Activated naive CD8-positive, alpha-beta T cell treated with anti-CD3 and anti-CD28 coated beads, Interleukin-2, amount 50 U/mL, for 24 hours (primary cell): ENCODE measurements around the gene SLC37A3.

Experiments used
- ATAC-seq: fragments of 150-1000 bp; cut with Tn5 transposase; one replicate; pipeline ENCODE4 v1.10.0; 2021
- DNase-seq: peaks from one replicate; pipeline ENCODE4 v3.0.0; 2021
- H3K27ac Mint-ChIP-seq: one replicate; pipeline ENCODE4 v1.8.0; 2021; ENCODE audit warnings: mild to moderate bottlenecking, mixed read lengths
- H3K27me3 Mint-ChIP-seq: one replicate; pipeline ENCODE4 v1.8.0; 2021; ENCODE audit warnings: mixed read lengths
- H3K36me3 Mint-ChIP-seq: one replicate; pipeline ENCODE4 v1.8.0; 2021; ENCODE audit warnings: low read depth, mixed read lengths
- H3K4me1 Mint-ChIP-seq: one replicate; pipeline ENCODE4 v1.8.0; 2021; ENCODE audit warnings: mixed read lengths
- H3K4me3 Mint-ChIP-seq: one replicate; pipeline ENCODE4 v1.8.0; 2021; ENCODE audit warnings: mild to moderate bottlenecking, moderate library complexity, mixed read lengths
- H3K9me3 Mint-ChIP-seq: one replicate; pipeline ENCODE4 v1.8.0; 2021; ENCODE audit warnings: mixed read lengths

Gene SLC37A3

DNA sequence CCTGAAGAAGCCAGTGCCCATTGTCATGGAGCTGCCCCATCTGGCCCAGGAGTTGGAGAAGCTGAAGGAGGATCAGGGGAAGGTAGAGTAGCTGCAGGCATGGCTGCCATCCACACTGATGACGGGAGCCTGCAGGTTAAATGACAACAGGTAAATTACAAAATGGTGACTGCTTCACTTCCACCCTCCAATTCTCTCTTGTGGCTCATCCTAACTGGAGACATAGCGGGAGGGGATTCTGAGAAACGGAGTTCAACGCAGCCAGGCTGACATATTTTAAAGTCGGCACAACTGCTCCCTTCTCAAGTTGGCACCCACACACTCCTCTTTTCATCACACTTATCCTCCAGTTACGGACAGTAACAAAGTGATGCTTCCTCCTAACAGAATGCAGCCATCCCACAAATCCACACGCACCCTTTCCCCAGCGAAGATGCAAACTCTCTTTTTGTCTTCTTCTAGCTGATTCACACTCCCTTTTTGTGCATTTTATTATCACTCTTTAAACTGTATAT, 103.0 kb downstream of the SLC37A3 start:
- H3K36me3 Mint-ChIP-seq: no peaks in the 10 kb centered on the region

GRCh38 chr7:140294454-140294853, 103.9 kb downstream of the SLC37A3 start:
- ATAC-seq: no peak
- Mint-ChIP-seq H3K27ac (no peak overlapping the region), H3K4me1 (no peaks in the 10 kb centered on the region), H3K36me3 (no peaks in the 10 kb centered on the region), H3K27me3 (no peaks in the 10 kb centered on the region), H3K9me3 (no peaks in the 10 kb centered on the region), H3K4me3 (no peak overlapping the region)
- no peak for DNase-seq

More for the DNA sequence above, 103.0 kb downstream of the SLC37A3 start:
- Mint-ChIP-seq H3K27me3 (no peaks in the 10 kb centered on the region), H3K4me1 (no peaks in the 10 kb centered on the region), H3K27ac (no peak overlapping the region), H3K4me3 (no peak overlapping the region), H3K9me3 (no peaks in the 10 kb centered on the region)
- no peak for DNase-seq
- no peak for ATAC-seq

GRCh38 chr7:140292438-140292837, 105.9 kb downstream of the SLC37A3 start:
- no peaks in the 10 kb centered on the region for H3K4me1 Mint-ChIP-seq
- DNase-seq (no peak), ATAC-seq (no peak)
- H3K9me3 Mint-ChIP-seq: no peaks in the 10 kb centered on the region
- no peaks in the 10 kb centered on the region for H3K27me3 Mint-ChIP-seq
- no peak overlapping the region for H3K27ac Mint-ChIP-seq
- no peaks in the 10 kb centered on the region for H3K36me3 Mint-ChIP-seq
- no peak overlapping the region for H3K4me3 Mint-ChIP-seq

- Mint-ChIP-seq H3K27me3 (no peaks in the 10 kb centered on the region), H3K27ac (no peak overlapping the region), H3K36me3 (no peaks in the 10 kb centered on the region), H3K4me3 (no peak overlapping the region), H3K4me1 (no peaks in the 10 kb centered on the region), H3K9me3 (no peaks in the 10 kb centered on the region)
- ATAC-seq (no peak), DNase-seq (no peak)
Observed at GRCh38 chr7:140289804-140290203, 108.5 kb downstream of the SLC37A3 start.

DNA sequence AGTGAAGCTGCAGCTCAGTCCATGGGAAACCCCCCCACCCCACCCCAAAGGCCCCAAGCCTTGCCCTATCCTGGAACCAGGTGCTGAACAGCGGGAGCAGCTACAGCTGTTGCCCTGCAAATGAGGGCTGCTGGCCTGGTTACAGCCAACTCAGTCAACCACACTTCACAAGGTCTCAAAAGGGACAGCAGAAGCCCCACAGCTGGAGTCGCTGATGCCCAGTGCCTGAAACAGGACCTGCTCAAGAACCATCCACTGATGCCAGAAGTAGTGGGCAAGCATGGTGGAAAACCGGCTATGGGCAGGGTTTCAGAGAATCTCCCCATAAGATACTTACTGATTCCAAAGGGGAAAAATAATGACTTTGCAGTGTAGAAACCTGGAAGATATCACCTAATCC, 110.3 kb downstream of the SLC37A3 start:
- no peaks in the 10 kb centered on the region for H3K9me3 Mint-ChIP-seq
- no peak overlapping the region for H3K4me3 Mint-ChIP-seq
- no peaks in the 10 kb centered on the region for H3K27me3 Mint-ChIP-seq
- ATAC-seq (no peak), DNase-seq (no peak)
- H3K27ac Mint-ChIP-seq: no peak overlapping the region
- H3K4me1 Mint-ChIP-seq: no peaks in the 10 kb centered on the region
- no peaks in the 10 kb centered on the region for H3K36me3 Mint-ChIP-seq

DNA sequence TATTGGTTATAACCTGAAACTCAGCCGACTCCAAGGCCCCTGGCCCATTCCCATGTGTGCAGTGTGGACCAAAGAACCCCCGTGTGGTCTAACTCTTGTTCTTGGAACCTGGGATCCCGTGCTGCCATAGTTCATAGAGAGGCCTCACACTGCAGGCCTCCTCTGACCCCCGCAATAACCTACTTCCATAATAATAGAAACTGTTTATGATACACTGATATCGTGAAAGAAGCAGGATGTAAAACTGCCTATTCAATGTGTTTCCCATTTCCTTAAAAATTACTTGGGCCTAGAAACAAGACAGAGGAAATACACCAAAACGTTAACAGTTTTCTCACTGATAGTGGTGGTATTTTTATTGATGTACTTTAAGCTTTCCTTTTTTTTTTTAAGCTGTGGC, 112.4 kb downstream of the SLC37A3 start:
- H3K27ac Mint-ChIP-seq: no peak overlapping the region
- ATAC-seq: no peak

DNA sequence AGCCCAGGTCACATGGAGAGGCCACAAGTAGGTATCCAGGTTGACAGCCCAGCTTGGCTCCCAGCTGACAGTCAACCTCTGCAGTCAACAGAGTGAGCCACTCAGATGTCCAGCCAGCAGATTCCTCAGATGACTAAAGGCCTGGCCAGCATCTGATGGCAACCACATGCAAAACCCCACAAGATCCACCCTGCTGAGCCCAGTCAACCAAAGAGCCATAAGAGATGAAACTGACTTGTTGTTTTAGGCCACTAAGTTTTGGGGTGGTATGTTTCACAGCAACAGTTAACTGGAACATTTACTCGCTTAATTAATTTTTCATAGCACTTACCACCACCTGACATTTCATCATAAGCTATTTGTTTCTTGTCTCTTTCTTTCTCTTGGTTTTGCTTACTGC, 114.3 kb downstream of the SLC37A3 start:
- ATAC-seq (no peak), DNase-seq (no peak)
- Mint-ChIP-seq H3K9me3 (no peaks in the 10 kb centered on the region), H3K27ac (no peak overlapping the region), H3K4me3 (no peak overlapping the region), H3K36me3 (no peaks in the 10 kb centered on the region), H3K4me1 (no peaks in the 10 kb centered on the region), H3K27me3 (no peaks in the 10 kb centered on the region)

More for the DNA sequence above, 112.4 kb downstream of the SLC37A3 start:
- H3K36me3 Mint-ChIP-seq: no peaks in the 10 kb centered on the region
- H3K4me1 Mint-ChIP-seq: no peaks in the 10 kb centered on the region
- H3K27me3 Mint-ChIP-seq: no peaks in the 10 kb centered on the region
- H3K4me3 Mint-ChIP-seq: no peak overlapping the region
- no peak for DNase-seq
- H3K9me3 Mint-ChIP-seq: no peaks in the 10 kb centered on the region
